Adipocyte (in vitro differentiated cells): ENCODE results near the gene ITGA1.

Experiments used
- DNase-seq: peaks from one replicate; pipeline ENCODE4 v3.0.0-alpha.2; 2015; ENCODE audit warnings: low read depth
- H3K27me3 ChIP-seq: replicated peaks from 2 replicates; pipeline ENCODE4 v1.7.0; 2013; ENCODE audit warnings: mild to moderate bottlenecking, low read length, moderate library complexity; ENCODE audit not compliant: control insufficient read depth, insufficient read depth
- H3K36me3 ChIP-seq: 2 replicates; pipeline ENCODE4 v1.7.0; 2013; ENCODE audit warnings: low read length, mild to moderate bottlenecking, moderate library complexity; ENCODE audit not compliant: control insufficient read depth, insufficient read depth, severe bottlenecking
- H3K4me1 ChIP-seq: 2 replicates; pipeline ENCODE4 v1.7.0; 2013; ENCODE audit warnings: mild to moderate bottlenecking, low read length, moderate library complexity; ENCODE audit not compliant: control insufficient read depth, insufficient read depth
- H3K4me3 ChIP-seq: 2 replicates; pipeline ENCODE4 v1.7.0; 2013; ENCODE audit warnings: mild to moderate bottlenecking, low read length, moderate library complexity
- H3K9ac ChIP-seq: 2 replicates; pipeline ENCODE4 v1.7.0; 2013; ENCODE audit warnings: mild to moderate bottlenecking, low read length, moderate library complexity
- H3K9me3 ChIP-seq: 2 replicates; pipeline ENCODE4 v1.7.0; 2013; ENCODE audit warnings: mild to moderate bottlenecking, low read length, moderate library complexity; ENCODE audit not compliant: control insufficient read depth

Gene ITGA1

GRCh38 chr5:52888363-52888762 is 100.6 kb downstream of the ITGA1 start:
- Histone ChIP-seq H3K9ac (no peak overlapping the region), H3K27me3 (no peaks in the 10 kb centered on the region), H3K36me3 (peaks cover 12% of the 10 kb centered on the region), H3K4me1 (peaks cover 8% of the 10 kb centered on the region), H3K4me3 (no peak overlapping the region), H3K9me3 (no peaks in the 10 kb centered on the region)
- no peak for DNase-seq

- H3K9me3 ChIP-seq: no peaks in the 10 kb centered on the region
- H3K4me1 ChIP-seq: peaks cover 48% of the 10 kb centered on the region
Measured at GRCh38 chr5:52892242-52892878, 104.6 kb downstream of the ITGA1 start.

GRCh38 chr5:52893105-52893504 is 105.4 kb downstream of the ITGA1 start:
- peaks cover 8% of the 10 kb centered on the region for H3K36me3 ChIP-seq
- no peak overlapping the region for H3K4me3 ChIP-seq
- no peaks in the 10 kb centered on the region for H3K9me3 ChIP-seq
- H3K27me3 ChIP-seq: no peaks in the 10 kb centered on the region
- H3K9ac ChIP-seq: peak overlapping the region; percentile 7
- DNase-seq: peak; percentile 80
- H3K4me1 ChIP-seq: peaks cover 49% of the 10 kb centered on the region

More at GRCh38 chr5:52892242-52892878, 104.6 kb downstream of the ITGA1 start:
- H3K27me3 ChIP-seq: no peaks in the 10 kb centered on the region
- no peak overlapping the region for H3K9ac ChIP-seq
- peaks cover 12% of the 10 kb centered on the region for H3K36me3 ChIP-seq
- no peak overlapping the region for H3K4me3 ChIP-seq
- no peak for DNase-seq

- no peak overlapping the region for H3K9ac ChIP-seq
- DNase-seq: no peak
- peaks cover under 1% of the 10 kb centered on the region for H3K36me3 ChIP-seq
- no peaks in the 10 kb centered on the region for H3K9me3 ChIP-seq
- no peaks in the 10 kb centered on the region for H3K27me3 ChIP-seq
- peaks cover 49% of the 10 kb centered on the region for H3K4me1 ChIP-seq
- H3K4me3 ChIP-seq: no peak overlapping the region
Measured at GRCh38 chr5:52893863-52894262, 106.1 kb downstream of the ITGA1 start.

GRCh38 chr5:52894451-52894850 is 106.7 kb downstream of the ITGA1 start:
- no peaks in the 10 kb centered on the region for H3K9me3 ChIP-seq
- H3K27me3 ChIP-seq: no peaks in the 10 kb centered on the region
- H3K4me3 ChIP-seq: no peak overlapping the region
- no peaks in the 10 kb centered on the region for H3K36me3 ChIP-seq
- no peak overlapping the region for H3K9ac ChIP-seq
- DNase-seq: peak; percentile 35
- H3K4me1 ChIP-seq: peaks cover 49% of the 10 kb centered on the region

GRCh38 chr5:52895075-52895474 is 107.4 kb downstream of the ITGA1 start:
- Histone ChIP-seq H3K4me1 (peaks cover 49% of the 10 kb centered on the region), H3K36me3 (no peaks in the 10 kb centered on the region), H3K27me3 (no peaks in the 10 kb centered on the region), H3K9ac (no peak overlapping the region), H3K9me3 (no peaks in the 10 kb centered on the region), H3K4me3 (no peak overlapping the region)
- DNase-seq: peak; percentile 49

GRCh38 chr5:52895572-52896413 is 108.1 kb downstream of the ITGA1 start:
- H3K27me3 ChIP-seq: no peaks in the 10 kb centered on the region
- no peaks in the 10 kb centered on the region for H3K9me3 ChIP-seq
- peak overlapping the region; percentile 27 for H3K9ac ChIP-seq
- H3K4me1 ChIP-seq: peaks cover 49% of the 10 kb centered on the region
- H3K4me3 ChIP-seq: peak overlapping the region; percentile 60
- H3K36me3 ChIP-seq: no peaks in the 10 kb centered on the region
- DNase-seq: peak; percentile 18

GRCh38 chr5:52896534-52897237 is 109.0 kb downstream of the ITGA1 start:
- peak; percentile 86 for DNase-seq
- Histone ChIP-seq H3K9me3 (no peaks in the 10 kb centered on the region), H3K4me3 (peak overlapping the region; percentile 60), H3K36me3 (no peaks in the 10 kb centered on the region), H3K4me1 (peaks cover 49% of the 10 kb centered on the region), H3K27me3 (no peaks in the 10 kb centered on the region), H3K9ac (peak overlapping the region; percentile 4)

GRCh38 chr5:52897238-52897614 is 109.5 kb downstream of the ITGA1 start:
- H3K9me3 ChIP-seq: peaks cover 4% of the 10 kb centered on the region
- DNase-seq: no peak
- H3K4me3 ChIP-seq: peak overlapping the region; percentile 15
- no peak overlapping the region for H3K9ac ChIP-seq
- H3K4me1 ChIP-seq: peaks cover 49% of the 10 kb centered on the region
- H3K27me3 ChIP-seq: no peaks in the 10 kb centered on the region
- H3K36me3 ChIP-seq: no peaks in the 10 kb centered on the region

GRCh38 chr5:52898961-52899680 is 111.4 kb downstream of the ITGA1 start:
- H3K27me3 ChIP-seq: no peaks in the 10 kb centered on the region
- H3K4me1 ChIP-seq: peaks cover 34% of the 10 kb centered on the region
- H3K9ac ChIP-seq: no peak overlapping the region
- peaks cover 4% of the 10 kb centered on the region for H3K9me3 ChIP-seq
- no peak overlapping the region for H3K4me3 ChIP-seq
- peak; percentile 49 for DNase-seq
- no peaks in the 10 kb centered on the region for H3K36me3 ChIP-seq

- Histone ChIP-seq H3K4me1 (no peaks in the 10 kb centered on the region), H3K9ac (no peak overlapping the region), H3K9me3 (peaks cover 4% of the 10 kb centered on the region), H3K4me3 (no peak overlapping the region), H3K27me3 (no peaks in the 10 kb centered on the region), H3K36me3 (no peaks in the 10 kb centered on the region)
- no peak for DNase-seq
Measured at GRCh38 chr5:52903142-52903541, 115.4 kb downstream of the ITGA1 start.
